RWPE1 (cell line): ENCODE results near the gene OMP.

Experiments
- CTCF ChIA-PET: fragments of 350-600 bp; sonication (Branson Sonifier 250); formaldehyde crosslinking; extraction: SDS; loops from one replicate; lab custom pipeline; 2021; lab: Yijun Ruan, JAX
- POLR2A ChIA-PET: fragments of 400-600 bp; formaldehyde crosslinking; extraction: SDS; loops from one replicate; lab custom pipeline; 2020; ENCODE audit warnings: antibody characterized with exemption; ENCODE audit not compliant: low non-redundant PET; lab: Yijun Ruan, JAX
- DNase-seq: peaks from one replicate; pipeline ENCODE4 v3.0.0; 2012; ENCODE audit warnings: low spot score
- H3K27ac ChIP-seq: fragments of 450-650 bp; 2 replicates; pipeline ENCODE4 v1.5.1; 2017
- CTCF ChIP-seq: fragments of 450-650 bp; conservative IDR thresholded peaks from 2 replicates; pipeline ENCODE4 v1.5.1; 2017; ENCODE audit warnings: low read depth, mild to moderate bottlenecking

The OMP gene

GRCh38 chr11:77102246-77103210 lies at the start of gene OMP:
OMP (plus strand) TSS chr11:77102840; CDS start chr11:77102840, 0 bp downstream.
- ChIA-PET CTCF (no interaction called here), POLR2A (no interaction called here)
- TF ChIP-seq CTCF, result no peak
- H3K27ac ChIP-seq, result no peak within 1 kb of the TSS
- no peak for DNase-seq

- ChIA-PET CTCF (interaction anchor here (0.6 kb wide), 1 partner anchor 61 kb away, joined by 3 read pairs; no protein-coding TSS in a partner anchor), POLR2A (no interaction called here)
- no peak for DNase-seq
- no peak for TF ChIP-seq CTCF
- no peak overlapping the region for H3K27ac ChIP-seq
These were observed 49.2 kb upstream of the OMP start for GRCh38 chr11:77053217-77054015.

- H3K27ac ChIP-seq, result no peak overlapping the region
- ChIA-PET CTCF (interaction anchor here (1.0 kb wide), 1 partner anchor 73 kb away, joined by 3 read pairs; no protein-coding TSS in a partner anchor), POLR2A (no interaction called here)
- no peak for TF ChIP-seq CTCF
- no peak for DNase-seq
These were observed 48.6 kb upstream of the OMP start for GRCh38 chr11:77054084-77054483.

- POLR2A ChIA-PET, result no interaction called here
- DNase-seq, result no peak
- CTCF ChIA-PET, result interaction anchor here (0.7 to 1.0 kb wide), 2 partner anchors 12 to 72 kb away, joined by 3 read pairs; no protein-coding TSS in a partner anchor
- TF ChIP-seq CTCF, result no peak
- no peak overlapping the region for H3K27ac ChIP-seq
These were observed 47.5 kb upstream of the OMP start for GRCh38 chr11:77055101-77055561.

- no peak for DNase-seq
- H3K27ac ChIP-seq, result no peak overlapping the region
- ChIA-PET CTCF (interaction anchor here (0.7 kb wide), 1 partner anchor 13 kb away, joined by 3 read pairs; no protein-coding TSS in a partner anchor), POLR2A (no interaction called here)
- TF ChIP-seq CTCF, result no peak
These were observed 46.7 kb upstream of the OMP start for GRCh38 chr11:77055913-77056312.
